ENCODE data around the gene ICAM5. TPM values are rescaled to one million over a fixed set of nuclear protein-coding genes. Genes with fewer than 3 reads are reported as not detected.
A peak's percentile ranks its signal among the peaks of the same experiment; 100 is the strongest.

ICAM5 gene
- total RNA-seq, 2 experiments from 2014 or later: 5.0 to 5.3 TPM

DNA sequence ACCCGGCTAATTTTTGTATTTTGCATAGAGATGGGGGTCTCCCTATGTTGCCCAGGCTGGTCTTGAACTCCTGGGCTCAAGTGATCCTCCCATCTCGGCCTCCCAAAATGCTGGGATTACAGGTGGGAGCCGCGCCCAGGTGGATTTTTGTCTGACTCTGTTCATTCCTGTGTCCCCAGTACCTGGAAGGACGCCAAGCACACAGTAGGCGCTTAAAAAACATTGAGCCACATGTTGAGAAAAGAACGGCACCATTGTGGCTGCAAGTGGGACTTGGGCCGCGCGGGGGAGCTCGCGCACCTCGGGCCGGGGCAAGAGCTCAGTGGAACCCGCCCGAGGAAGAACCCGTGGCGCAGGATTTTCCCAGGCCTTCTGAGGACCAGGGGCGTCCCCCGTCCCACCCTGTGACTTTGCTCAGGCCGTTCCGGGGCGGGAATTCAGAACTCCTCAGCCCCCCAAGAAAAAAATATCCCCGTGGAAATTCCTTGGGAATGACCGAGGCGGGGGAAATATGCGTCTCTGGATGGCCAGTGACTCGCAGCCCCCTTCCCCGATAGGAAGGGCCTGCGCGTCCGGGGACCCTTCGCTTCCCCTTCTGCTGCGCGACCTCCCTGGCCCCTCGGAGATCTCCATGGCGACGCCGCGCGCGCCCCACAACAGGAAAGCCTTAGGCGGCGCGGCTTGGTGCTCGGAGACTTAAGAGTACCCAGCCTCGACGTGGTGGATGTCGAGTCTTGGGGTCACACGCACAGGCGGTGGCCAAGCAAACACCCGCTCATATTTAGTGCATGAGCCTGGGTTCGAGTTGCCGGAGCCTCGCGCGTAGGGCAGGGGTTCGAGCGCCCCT is 20.2 kb upstream of the ICAM5 start:
- CTCF ChIA-PET: interaction anchor here (0.6 to 8.8 kb wide), 21 partner anchors 9 to 338 kb away, joined by 3 to 286 read pairs (median 5); partner anchors contain the start of genes FDX2, ICAM4, ICAM5 and KRI1
- Mint-ChIP-seq H3K4me3 (peak overlapping the region; percentile 85), H3K9me3 (no peaks in the 10 kb centered on the region), H3K27ac (peak overlapping the region; percentile 89), H3K36me3 (ENCODE audit: low read depth) (peaks cover 22% of the 10 kb centered on the region), H3K4me1 (ENCODE audit: low read depth) (peaks cover 20% of the 10 kb centered on the region), H3K27me3 (no peaks in the 10 kb centered on the region)
- DNase-seq (peak; percentile 95), ATAC-seq (peak; percentile 72)
- POLR2A ChIA-PET: interaction anchor here (0.6 to 8.0 kb wide), 18 partner anchors 10 to 296 kb away, joined by 3 to 107 read pairs (median 8); partner anchors contain the start of genes CDC37, DNMT1, ICAM4 and ICAM5
- TF ChIP-seq, protein P1, sequence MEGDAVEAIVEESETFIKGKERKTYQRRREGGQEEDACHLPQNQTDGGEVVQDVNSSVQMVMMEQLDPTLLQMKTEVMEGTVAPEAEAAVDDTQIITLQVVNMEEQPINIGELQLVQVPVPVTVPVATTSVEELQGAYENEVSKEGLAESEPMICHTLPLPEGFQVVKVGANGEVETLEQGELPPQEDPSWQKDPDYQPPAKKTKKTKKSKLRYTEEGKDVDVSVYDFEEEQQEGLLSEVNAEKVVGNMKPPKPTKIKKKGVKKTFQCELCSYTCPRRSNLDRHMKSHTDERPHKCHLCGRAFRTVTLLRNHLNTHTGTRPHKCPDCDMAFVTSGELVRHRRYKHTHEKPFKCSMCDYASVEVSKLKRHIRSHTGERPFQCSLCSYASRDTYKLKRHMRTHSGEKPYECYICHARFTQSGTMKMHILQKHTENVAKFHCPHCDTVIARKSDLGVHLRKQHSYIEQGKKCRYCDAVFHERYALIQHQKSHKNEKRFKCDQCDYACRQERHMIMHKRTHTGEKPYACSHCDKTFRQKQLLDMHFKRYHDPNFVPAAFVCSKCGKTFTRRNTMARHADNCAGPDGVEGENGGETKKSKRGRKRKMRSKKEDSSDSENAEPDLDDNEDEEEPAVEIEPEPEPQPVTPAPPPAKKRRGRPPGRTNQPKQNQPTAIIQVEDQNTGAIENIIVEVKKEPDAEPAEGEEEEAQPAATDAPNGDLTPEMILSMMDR (IDR thresholded peaks at IDR 0.05): peak; percentile 97
- intact Hi-C loops (cut with micrococcal nuclease): loop anchor here (1.0 kb wide), 1 partner anchor 120 kb away; no protein-coding TSS in a partner anchor

DNA sequence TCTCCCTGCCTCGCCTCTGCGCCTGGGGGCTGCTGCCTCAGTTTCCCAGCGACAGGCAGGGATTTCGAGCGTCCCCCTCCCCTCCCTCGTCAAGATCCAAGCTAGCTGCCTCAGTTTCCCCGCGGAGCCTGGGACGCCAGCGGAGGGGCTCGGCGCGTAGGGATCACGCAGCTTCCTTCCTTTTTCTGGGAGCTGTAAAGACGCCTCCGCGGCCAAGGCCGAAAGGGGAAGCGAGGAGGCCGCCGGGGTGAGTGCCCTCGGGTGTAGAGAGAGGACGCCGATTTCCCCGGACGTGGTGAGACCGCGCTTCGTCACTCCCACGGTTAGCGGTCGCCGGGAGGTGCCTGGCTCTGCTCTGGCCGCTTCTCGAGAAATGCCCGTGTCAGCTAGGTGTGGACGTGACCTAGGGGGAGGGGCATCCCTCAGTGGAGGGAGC is 19.6 kb upstream of the ICAM5 start:
- ChIA-PET POLR2A (interaction anchor here (0.7 to 8.0 kb wide), 18 partner anchors 9 to 296 kb away, joined by 3 to 107 read pairs (median 8); partner anchors contain the start of genes CDC37, DNMT1, ICAM4 and ICAM5), CTCF (interaction anchor here (1.0 to 8.8 kb wide), 21 partner anchors 9 to 339 kb away, joined by 3 to 286 read pairs (median 4); partner anchors contain the start of genes CDC37, FDX2, ICAM4 and ICAM5)
- intact Hi-C loops (cut with micrococcal nuclease): no loop called here
- Mint-ChIP-seq H3K36me3 (ENCODE audit: low read depth) (peaks cover 28% of the 10 kb centered on the region), H3K4me3 (peak overlapping the region; percentile 85), H3K4me1 (ENCODE audit: low read depth) (peaks cover 24% of the 10 kb centered on the region), H3K27me3 (no peaks in the 10 kb centered on the region), H3K27ac (peak overlapping the region; percentile 89), H3K9me3 (no peaks in the 10 kb centered on the region)
- TF ChIP-seq, protein P1 (IDR thresholded peaks at IDR 0.05): no peak
- peak; percentile 90 for DNase-seq
- peak; percentile 64 for ATAC-seq

DNA sequence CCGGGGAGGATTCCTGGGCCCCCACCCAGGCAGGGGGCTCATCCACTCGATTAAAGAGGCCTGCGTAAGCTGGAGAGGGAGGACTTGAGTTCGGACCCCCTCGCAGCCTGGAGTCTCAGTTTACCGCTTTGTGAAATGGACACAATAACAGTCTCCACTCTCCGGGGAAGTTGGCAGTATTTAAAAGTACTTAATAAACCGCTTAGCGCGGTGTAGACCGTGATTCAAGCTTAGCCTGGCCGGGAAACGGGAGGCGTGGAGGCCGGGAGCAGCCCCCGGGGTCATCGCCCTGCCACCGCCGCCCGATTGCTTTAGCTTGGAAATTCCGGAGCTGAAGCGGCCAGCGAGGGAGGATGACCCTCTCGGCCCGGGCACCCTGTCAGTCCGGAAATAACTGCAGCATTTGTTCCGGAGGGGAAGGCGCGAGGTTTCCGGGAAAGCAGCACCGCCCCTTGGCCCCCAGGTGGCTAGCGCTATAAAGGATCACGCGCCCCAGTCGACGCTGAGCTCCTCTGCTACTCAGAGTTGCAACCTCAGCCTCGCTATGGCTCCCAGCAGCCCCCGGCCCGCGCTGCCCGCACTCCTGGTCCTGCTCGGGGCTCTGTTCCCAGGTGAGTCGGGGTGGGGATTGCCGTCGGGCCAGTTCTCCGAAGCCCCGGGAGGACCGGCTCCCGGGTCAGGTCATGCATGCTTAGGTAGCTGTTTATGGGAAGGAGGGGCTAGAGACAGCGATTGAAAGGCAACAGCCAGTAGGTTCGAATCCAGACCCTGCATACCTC is 18.9 kb upstream of the ICAM5 start, which contains the start of gene ICAM1:
ICAM1 (plus strand) TSS at position 505 of the 779 bp plus-strand sequence; CDS start at position 545, 40 bp downstream.
- Mint-ChIP-seq H3K27ac (peak within 1 kb of the TSS; percentile 89), H3K9me3 (no peaks in the 10 kb centered on the region), H3K36me3 (ENCODE audit: low read depth) (peaks cover 31% of the 10 kb centered on the region), H3K4me1 (ENCODE audit: low read depth) (peaks cover 24% of the 10 kb centered on the region), H3K27me3 (no peaks in the 10 kb centered on the region), H3K4me3 (peak within 1 kb of the TSS; percentile 85)
- intact Hi-C loops (cut with micrococcal nuclease): no loop called here
- POLR2A ChIA-PET: interaction anchor here (0.6 to 8.0 kb wide), 26 partner anchors 9 to 295 kb away, joined by 3 to 107 read pairs (median 6); partner anchors contain the start of genes CDC37, DNMT1, FDX2 and ICAM4
- TF ChIP-seq, protein P1 (IDR thresholded peaks at IDR 0.05): no peak
- peak; percentile 90 for DNase-seq
- peak; percentile 62 for ATAC-seq
- CTCF ChIA-PET: interaction anchor here (0.7 to 8.8 kb wide), 26 partner anchors 10 to 339 kb away, joined by 3 to 286 read pairs (median 4); partner anchors contain the start of genes CDC37, FDX2, ICAM4 and ICAM5

DNA sequence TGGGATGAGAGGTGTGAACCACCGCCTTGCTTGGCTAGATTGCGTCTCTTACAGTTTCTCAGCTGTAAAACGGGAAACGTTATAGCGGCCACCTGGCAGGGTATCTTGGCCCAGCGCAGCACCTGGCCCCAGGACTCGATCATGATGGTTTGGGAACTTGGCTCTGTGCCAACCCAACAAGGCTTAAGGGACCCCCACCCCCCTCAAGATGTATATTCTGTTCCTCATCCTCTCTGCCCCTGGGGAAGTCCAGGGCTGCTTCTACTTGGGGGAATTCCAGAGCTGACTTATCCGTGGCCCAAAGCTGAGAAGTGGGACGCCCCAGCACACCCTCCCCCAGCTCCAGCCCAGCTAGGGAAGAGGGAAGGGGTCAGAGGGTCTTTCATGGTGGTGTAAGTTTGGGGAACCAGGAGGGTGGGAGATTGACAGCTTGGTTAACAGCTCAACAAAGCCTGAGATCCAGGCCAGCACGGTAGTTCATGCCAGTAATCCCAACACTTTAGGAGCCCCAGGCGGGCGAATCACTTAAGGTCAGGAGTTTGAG is 18.1 kb upstream of the ICAM5 start:
- ChIA-PET CTCF (interaction anchor here (0.7 to 8.8 kb wide), 18 partner anchors 9 to 340 kb away, joined by 3 to 286 read pairs (median 6); partner anchors contain the start of genes FDX2, ICAM4, ICAM5 and RAVER1), POLR2A (interaction anchor here (0.6 to 8.0 kb wide), 18 partner anchors 8 to 165 kb away, joined by 3 to 107 read pairs (median 7); partner anchors contain the start of genes CDC37, FDX2, ICAM4 and ICAM5)
- Mint-ChIP-seq H3K4me1 (ENCODE audit: low read depth) (peaks cover 24% of the 10 kb centered on the region), H3K27me3 (no peaks in the 10 kb centered on the region), H3K4me3 (peak overlapping the region; percentile 85), H3K36me3 (ENCODE audit: low read depth) (peaks cover 31% of the 10 kb centered on the region), H3K9me3 (no peaks in the 10 kb centered on the region), H3K27ac (peak overlapping the region; percentile 89)
- TF ChIP-seq, protein P1 (IDR thresholded peaks at IDR 0.05): no peak
- intact Hi-C loops (cut with micrococcal nuclease): no loop called here
- DNase-seq: peak; percentile 55
- ATAC-seq: no peak

All from activated CD8-positive, alpha-beta T cell treated with anti-CD3 and anti-CD28 coated beads for 36 hours (primary cell).